Esophagus muscularis mucosa (tissue), 4 donors: ENCODE measurements around the gene C16orf54. TPM values are rescaled to one million over a fixed set of nuclear protein-coding genes. Genes with fewer than 3 reads are reported as not detected.
"Not testable (repeated sequence)": the region's sequence is repeated elsewhere in the genome, so short reads cannot be mapped to it uniquely, and the experiment has no call there.

Experiments used
- DNase-seq: peaks from one replicate; pipeline ENCODE4 v3.0.0-alpha.2; 2017; ENCODE audit errors: extremely low spot score
- H3K27ac ChIP-seq, 4 donors: fragments of 200-600 bp; sonication (generic); replicated peaks in 1 of 4; 1 replicate in 3 of 4; 2 replicates in 1 of 4; pipeline ENCODE4 v1.5.1; 2016 to 2019; ENCODE audit warnings: mild to moderate bottlenecking in 1 of 4
- H3K27me3 ChIP-seq, 4 donors: fragments of 200-600 bp; sonication (generic); one replicate each; pipeline versions ENCODE4 v1.5.1 to v1.6.0; 2016 to 2019
- H3K36me3 ChIP-seq, 4 donors: fragments of 200-600 bp; sonication (generic); one replicate each; pipeline ENCODE4 v1.5.1; 2016 to 2019
- H3K4me1 ChIP-seq, 4 donors: fragments of 200-600 bp; sonication (generic); one replicate each; pipeline ENCODE4 v1.5.1; 2016 to 2019
- H3K4me3 ChIP-seq, 4 donors: fragments of 200-600 bp; sonication (generic); 1 replicate in 2 of 4; 2 replicates in 2 of 4; pipeline ENCODE4 v1.5.1; 2016 to 2019; ENCODE audit warnings: mild to moderate bottlenecking in 4 of 4, moderate library complexity in 1 of 4
- H3K9me3 ChIP-seq, 4 donors: fragments of 200-600 bp; sonication (generic); 1 replicate in 3 of 4; 2 replicates in 1 of 4; pipeline ENCODE4 v1.5.1; 2016 to 2019
- EP300 ChIP-seq: sonication (generic); formaldehyde crosslinking; IDR thresholded peaks from one replicate; pipeline ENCODE4 v1.6.1; 2017; ENCODE audit warnings: antibody characterized with exemption
- POLR2A ChIP-seq: fragments of 450-650 bp; IDR thresholded peaks from one replicate; pipeline ENCODE4 v1.6.1; 2017; ENCODE audit warnings: antibody characterized with exemption, moderate library complexity, mild to moderate bottlenecking, low read depth
- POLR2AphosphoS5 ChIP-seq, 2 donors: sonication (generic); formaldehyde crosslinking; IDR thresholded peaks; one replicate each; pipeline ENCODE4 v1.6.1; 2017; ENCODE audit warnings: antibody characterized with exemption in 2 of 2
- WGBS: methylation state at CpG from one replicate; pipeline ENCODE4 v1.1.5; 2018; 5-methylcytosine and 5-hydroxymethylcytosine counted together
- intact Hi-C: fragments of 100-400 bp; cut with DNase I; formaldehyde crosslinking; loops from one replicate; pipeline ENCODE4 v1.15.1; 2023
- total RNA-seq, 4 donors: library from RNA; depleted of rRNA; stranded (reverse); fragments of >200 nt; gene quantifications; one replicate each; pipeline versions ENCODE4 v1.1.0 to v1.2.1, GENCODE V29; 2016
- TF ChIP-seq, protein P1 (sequence below), 3 experiments: fragments of 200-600 bp in 2 of 3; fragments of 450-650 bp in 1 of 3; sonication (generic) in 2 of 3; IDR thresholded peaks; one replicate each; pipeline ENCODE4 v1.5.1; 2017 to 2019; ENCODE audit warnings: antibody characterized with exemption in 3 of 3, mild to moderate bottlenecking in 2 of 3, moderate library complexity in 1 of 3

C16orf54 gene
- total RNA-seq, 4 donors from 2014 or later, result 1.3 to 2.5 (median 1.8) TPM

DNA sequence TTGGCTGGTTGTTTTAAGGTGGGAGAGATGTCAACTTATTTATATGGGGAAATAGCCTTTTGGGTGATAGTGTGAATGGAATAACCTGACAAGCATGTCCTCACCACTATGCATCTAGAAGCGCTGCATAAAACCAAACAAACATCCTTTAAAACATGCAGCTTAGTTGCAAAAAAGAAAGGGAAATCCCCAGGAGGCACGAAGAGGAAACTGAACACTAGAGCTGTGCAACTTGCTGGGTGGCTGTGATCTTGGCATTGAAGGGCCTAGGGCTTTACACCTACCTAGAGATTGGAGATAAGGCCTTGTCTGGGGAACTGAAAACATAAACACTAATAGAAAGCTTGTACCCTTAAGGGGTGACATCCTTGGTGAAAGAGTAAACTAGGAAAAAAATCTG is 7.3 kb downstream of the C16orf54 start:
- intact Hi-C loops, result loop anchor here (10.0 kb wide), 1 partner anchor 46 kb away; no protein-coding TSS in a partner anchor
- H3K27me3 ChIP-seq, result peaks cover 0 to 17% (median 0%) of the 10 kb centered on the region in 4 donors
- no peak overlapping the region for H3K27ac ChIP-seq
- WGBS, result 73% methylated on average over 2 of the region's 2 CpGs
- no peaks in the 10 kb centered on the region for H3K36me3 ChIP-seq
- DNase-seq, result no peak
- TF ChIP-seq POLR2AphosphoS5 (IDR thresholded peaks at IDR 0.05) (no peak), POLR2A (no peak), EP300 (no peak)
- TF ChIP-seq, protein P1, sequence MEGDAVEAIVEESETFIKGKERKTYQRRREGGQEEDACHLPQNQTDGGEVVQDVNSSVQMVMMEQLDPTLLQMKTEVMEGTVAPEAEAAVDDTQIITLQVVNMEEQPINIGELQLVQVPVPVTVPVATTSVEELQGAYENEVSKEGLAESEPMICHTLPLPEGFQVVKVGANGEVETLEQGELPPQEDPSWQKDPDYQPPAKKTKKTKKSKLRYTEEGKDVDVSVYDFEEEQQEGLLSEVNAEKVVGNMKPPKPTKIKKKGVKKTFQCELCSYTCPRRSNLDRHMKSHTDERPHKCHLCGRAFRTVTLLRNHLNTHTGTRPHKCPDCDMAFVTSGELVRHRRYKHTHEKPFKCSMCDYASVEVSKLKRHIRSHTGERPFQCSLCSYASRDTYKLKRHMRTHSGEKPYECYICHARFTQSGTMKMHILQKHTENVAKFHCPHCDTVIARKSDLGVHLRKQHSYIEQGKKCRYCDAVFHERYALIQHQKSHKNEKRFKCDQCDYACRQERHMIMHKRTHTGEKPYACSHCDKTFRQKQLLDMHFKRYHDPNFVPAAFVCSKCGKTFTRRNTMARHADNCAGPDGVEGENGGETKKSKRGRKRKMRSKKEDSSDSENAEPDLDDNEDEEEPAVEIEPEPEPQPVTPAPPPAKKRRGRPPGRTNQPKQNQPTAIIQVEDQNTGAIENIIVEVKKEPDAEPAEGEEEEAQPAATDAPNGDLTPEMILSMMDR (IDR thresholded peaks at IDR 0.05), result no peak
- no peaks in the 10 kb centered on the region for H3K4me1 ChIP-seq
- no peak overlapping the region for H3K4me3 ChIP-seq
- H3K9me3 ChIP-seq, result no peaks in the 10 kb centered on the region

DNA sequence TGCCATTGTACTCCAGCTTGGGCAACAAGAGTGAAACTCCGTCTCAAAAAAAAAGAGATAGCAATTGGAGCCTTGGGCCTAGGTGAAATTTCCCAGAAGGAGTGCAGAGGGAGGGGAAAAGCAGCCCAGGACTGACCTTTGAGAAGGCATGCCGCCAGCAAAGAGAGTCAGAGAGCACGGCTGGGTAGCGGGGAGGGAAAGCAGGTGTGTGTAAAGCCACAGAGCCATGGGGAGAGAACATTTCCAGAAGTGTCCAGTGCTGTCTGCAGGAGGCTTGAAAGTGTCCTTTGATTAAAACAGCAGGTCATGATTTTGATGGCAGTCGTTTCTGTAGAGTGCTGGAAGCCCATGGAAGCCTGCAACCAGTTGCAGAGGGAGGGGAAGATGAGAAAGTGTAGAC is 8.1 kb downstream of the C16orf54 start:
- Histone ChIP-seq H3K4me1 (no peaks in the 10 kb centered on the region), H3K9me3 (no peaks in the 10 kb centered on the region), H3K27me3 (peaks cover 0 to 25% (median 0%) of the 10 kb centered on the region in 4 donors), H3K36me3 (no peaks in the 10 kb centered on the region), H3K4me3 (no peak overlapping the region), H3K27ac (no peak overlapping the region)
- TF ChIP-seq, protein P1 (IDR thresholded peaks at IDR 0.05), result no peak
- TF ChIP-seq POLR2A, result no peak
- TF ChIP-seq EP300, result no peak
- no peak for TF ChIP-seq POLR2AphosphoS5 (IDR thresholded peaks at IDR 0.05)
- WGBS, result 64% methylated on average over 5 of the region's 5 CpGs
- DNase-seq, result no peak
- intact Hi-C loops, result loop anchor here (10.0 kb wide), 1 partner anchor 47 kb away; no protein-coding TSS in a partner anchor

DNA sequence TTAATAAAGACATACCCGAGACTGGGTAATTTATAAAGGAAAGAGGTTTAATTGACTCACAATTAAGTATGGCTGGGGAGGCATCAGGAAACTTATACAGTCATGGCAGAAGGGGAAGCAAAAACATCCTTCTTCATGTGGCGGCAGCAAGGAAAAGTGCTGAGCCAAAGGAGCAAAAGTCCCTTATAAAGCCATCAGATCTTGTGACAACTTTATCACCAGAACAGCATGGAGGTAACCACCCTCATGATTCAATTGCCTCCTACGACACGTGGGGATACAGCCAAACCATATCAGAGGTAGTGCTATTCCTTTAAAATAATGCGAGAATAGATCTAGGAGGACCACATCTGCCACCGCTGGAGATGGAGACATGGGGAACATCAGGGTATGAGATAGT is 9.0 kb downstream of the C16orf54 start:
- Histone ChIP-seq H3K4me3 (no peak overlapping the region), H3K36me3 (no peaks in the 10 kb centered on the region), H3K27me3 (peaks cover 0 to 27% (median 0%) of the 10 kb centered on the region in 4 donors), H3K9me3 (no peaks in the 10 kb centered on the region), H3K4me1 (no peaks in the 10 kb centered on the region), H3K27ac (no peak overlapping the region)
- no peak for TF ChIP-seq POLR2A
- no peak for TF ChIP-seq EP300
- TF ChIP-seq, protein P1 (IDR thresholded peaks at IDR 0.05), result no peak
- no peak for TF ChIP-seq POLR2AphosphoS5 (IDR thresholded peaks at IDR 0.05)
- 80% methylated on average over 6 of the region's 6 CpGs for WGBS
- no peak for DNase-seq
- intact Hi-C loops, result loop anchor here (10.0 kb wide), 1 partner anchor 48 kb away; no protein-coding TSS in a partner anchor

DNA sequence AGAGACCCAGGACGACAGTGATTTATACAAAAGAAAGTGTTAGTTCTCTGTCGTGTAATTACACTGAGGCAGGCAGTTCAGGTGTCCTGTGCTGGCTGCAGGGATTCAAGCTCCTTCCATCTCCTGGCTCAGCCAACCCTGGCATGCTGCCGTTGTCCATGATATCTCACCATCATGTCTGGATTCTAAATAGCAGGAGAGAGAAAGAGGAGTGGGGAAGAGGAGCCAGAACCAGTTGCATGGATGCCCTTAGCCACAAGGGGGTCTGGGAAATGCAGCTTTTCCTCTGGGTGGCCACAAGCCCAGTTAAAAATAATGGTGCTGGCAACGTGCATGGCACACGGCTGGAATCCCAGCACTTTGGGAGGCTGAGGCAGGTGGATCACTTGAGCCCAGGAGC is 9.7 kb downstream of the C16orf54 start:
- TF ChIP-seq EP300 (no peak), POLR2AphosphoS5 (IDR thresholded peaks at IDR 0.05) (no peak), POLR2A (no peak)
- TF ChIP-seq, protein P1 (IDR thresholded peaks at IDR 0.05), result no peak
- DNase-seq, result no peak
- Histone ChIP-seq H3K4me1 (no peaks in the 10 kb centered on the region), H3K27me3 (peaks cover 0 to 27% (median 0%) of the 10 kb centered on the region in 4 donors), H3K27ac (no peak overlapping the region), H3K36me3 (no peaks in the 10 kb centered on the region), H3K9me3 (no peaks in the 10 kb centered on the region), H3K4me3 (no peak overlapping the region)
- WGBS, result 45% methylated on average over 5 of the region's 5 CpGs
- intact Hi-C loops, result loop anchor here (10.0 kb wide), 1 partner anchor 49 kb away; no protein-coding TSS in a partner anchor

DNA sequence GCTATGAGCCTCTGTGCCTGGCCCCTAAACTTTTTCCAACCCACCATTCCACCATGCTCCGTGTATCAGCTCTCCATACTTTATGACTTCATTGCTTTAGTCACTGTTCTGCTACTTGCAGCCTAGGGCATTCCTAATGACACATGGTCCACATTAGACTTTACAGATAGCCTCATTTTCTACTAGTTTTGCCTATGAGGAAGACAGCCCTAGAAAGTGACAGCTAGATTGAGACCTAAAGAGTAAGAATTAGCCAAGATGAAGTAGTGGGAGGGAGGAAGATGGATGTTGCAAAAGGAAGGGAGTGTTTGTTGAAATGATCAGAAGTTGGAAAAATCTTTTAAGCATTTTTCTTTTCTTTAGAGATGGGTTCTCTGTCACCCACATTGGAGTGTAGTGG is 11.0 kb downstream of the C16orf54 start:
- peaks cover 0 to 38% (median 0%) of the 10 kb centered on the region in 4 donors for H3K27me3 ChIP-seq
- TF ChIP-seq POLR2AphosphoS5 (IDR thresholded peaks at IDR 0.05), result no peak
- TF ChIP-seq, protein P1 (IDR thresholded peaks at IDR 0.05), result no peak
- no peak for TF ChIP-seq EP300
- TF ChIP-seq POLR2A, result no peak
- no peaks in the 10 kb centered on the region for H3K9me3 ChIP-seq
- DNase-seq, result no peak
- H3K4me3 ChIP-seq, result no peak overlapping the region
- no peaks in the 10 kb centered on the region for H3K4me1 ChIP-seq
- WGBS, result 96% methylated on average over 1 of the region's 1 CpG
- H3K36me3 ChIP-seq, result no peaks in the 10 kb centered on the region
- intact Hi-C loops, result loop anchor here (10.0 kb wide), 1 partner anchor 50 kb away; no protein-coding TSS in a partner anchor
- H3K27ac ChIP-seq, result no peak overlapping the region

DNA sequence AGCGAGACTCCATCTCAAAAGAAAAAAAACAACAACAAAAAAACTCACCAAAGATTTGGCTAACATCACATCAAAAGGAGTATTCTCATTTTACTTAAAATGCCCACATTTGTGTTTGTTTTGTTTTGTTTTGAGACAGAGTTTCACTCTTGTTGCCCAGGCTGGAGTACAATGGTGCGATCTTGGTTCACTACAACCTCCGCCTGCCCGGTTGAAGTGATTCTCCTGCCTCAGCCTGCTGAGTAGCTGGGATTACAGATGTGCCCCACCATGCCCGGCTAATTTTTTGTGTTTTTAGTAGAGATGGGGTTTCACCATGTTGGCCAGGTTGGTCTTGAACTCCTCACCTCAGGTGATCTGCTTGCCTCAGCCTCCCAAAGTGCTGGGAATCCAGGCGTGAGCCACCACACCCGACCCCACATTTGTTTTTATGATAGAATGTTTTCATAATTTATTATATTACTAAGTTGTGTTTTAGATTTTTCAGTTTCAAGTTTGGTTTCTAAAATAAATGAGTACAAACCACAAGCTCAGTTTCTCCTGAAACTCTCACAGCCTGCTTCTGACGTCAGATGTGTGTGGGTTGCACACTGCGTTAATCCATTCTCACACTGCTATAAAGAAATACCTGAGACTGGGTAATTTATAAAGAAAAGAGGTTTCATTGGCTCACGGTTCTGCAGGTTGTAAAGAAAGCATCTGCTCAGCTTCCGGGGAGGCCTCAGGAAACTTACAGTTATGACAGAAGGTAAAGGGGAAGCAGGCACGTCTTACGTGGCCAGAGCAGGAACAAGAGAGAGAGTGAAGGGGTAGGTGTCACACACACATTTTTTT is 13.8 kb downstream of the C16orf54 start:
- intact Hi-C loops, result loop anchor here (10.0 kb wide), 1 partner anchor 53 kb away; no protein-coding TSS in a partner anchor
- not testable (repeated sequence) for H3K36me3 ChIP-seq, H3K4me3 ChIP-seq, H3K27ac ChIP-seq, H3K4me1 ChIP-seq, H3K9me3 ChIP-seq, DNase-seq
- peaks cover 0 to 54% (median 0%) of the 10 kb centered on the region in 4 donors for H3K27me3 ChIP-seq
- WGBS, result 85% methylated on average over 13 of the region's 13 CpGs
